Uterus (tissue), 2 donors: Measurements from ENCODE around the gene CLEC3A.

Source experiments
- POLR2A ChIP-seq, 2 donors: fragments of 450-650 bp; IDR thresholded peaks; one replicate each; pipeline ENCODE4 v1.6.1; 2016; ENCODE audit warnings: antibody characterized with exemption in 2 of 2, mild to moderate bottlenecking in 1 of 2, moderate library complexity in 1 of 2
- TF ChIP-seq, protein P1 (sequence below), 4 experiments: fragments of 200-600 bp in 2 of 4; fragments of 450-650 bp in 2 of 4; sonication (generic) in 2 of 4; IDR thresholded peaks; one replicate each; pipeline ENCODE4 v1.5.1; 2016 to 2019; ENCODE audit warnings: antibody characterized with exemption in 4 of 4, mild to moderate bottlenecking in 2 of 4, moderate library complexity in 1 of 4

GRCh38 chr16:78022347-78023060 lies at the start of gene CLEC3A:
- TF ChIP-seq, protein P1, sequence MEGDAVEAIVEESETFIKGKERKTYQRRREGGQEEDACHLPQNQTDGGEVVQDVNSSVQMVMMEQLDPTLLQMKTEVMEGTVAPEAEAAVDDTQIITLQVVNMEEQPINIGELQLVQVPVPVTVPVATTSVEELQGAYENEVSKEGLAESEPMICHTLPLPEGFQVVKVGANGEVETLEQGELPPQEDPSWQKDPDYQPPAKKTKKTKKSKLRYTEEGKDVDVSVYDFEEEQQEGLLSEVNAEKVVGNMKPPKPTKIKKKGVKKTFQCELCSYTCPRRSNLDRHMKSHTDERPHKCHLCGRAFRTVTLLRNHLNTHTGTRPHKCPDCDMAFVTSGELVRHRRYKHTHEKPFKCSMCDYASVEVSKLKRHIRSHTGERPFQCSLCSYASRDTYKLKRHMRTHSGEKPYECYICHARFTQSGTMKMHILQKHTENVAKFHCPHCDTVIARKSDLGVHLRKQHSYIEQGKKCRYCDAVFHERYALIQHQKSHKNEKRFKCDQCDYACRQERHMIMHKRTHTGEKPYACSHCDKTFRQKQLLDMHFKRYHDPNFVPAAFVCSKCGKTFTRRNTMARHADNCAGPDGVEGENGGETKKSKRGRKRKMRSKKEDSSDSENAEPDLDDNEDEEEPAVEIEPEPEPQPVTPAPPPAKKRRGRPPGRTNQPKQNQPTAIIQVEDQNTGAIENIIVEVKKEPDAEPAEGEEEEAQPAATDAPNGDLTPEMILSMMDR (IDR thresholded peaks at IDR 0.05) = no peak
- TF ChIP-seq POLR2A (IDR thresholded peaks at IDR 0.05) = no peak
